GM12801 (cell line): ENCODE measurements around the gene MTX1.

Experiments used
- CTCF ChIP-seq: IDR thresholded peaks from one replicate; pipeline ENCODE4 v1.5.1; 2011; ENCODE audit warnings: control low read depth; ENCODE audit not compliant: insufficient read length; ENCODE audit errors: extremely low read depth

The MTX1 gene

GRCh38 chr1:155198547-155198906, 10.0 kb upstream of the MTX1 start:
- no peak for TF ChIP-seq CTCF

- TF ChIP-seq CTCF = no peak
Observed at GRCh38 chr1:155199792-155200191, 8.7 kb upstream of the MTX1 start.

- TF ChIP-seq CTCF = no peak
Observed at GRCh38 chr1:155200920-155201319, 7.6 kb upstream of the MTX1 start.

GRCh38 chr1:155202198-155202597, 6.3 kb upstream of the MTX1 start:
- no peak for TF ChIP-seq CTCF

GRCh38 chr1:155202731-155203515, 5.6 kb upstream of the MTX1 start:
- no peak for TF ChIP-seq CTCF

- no peak for TF ChIP-seq CTCF
Observed at GRCh38 chr1:155205035-155205434, 3.5 kb upstream of the MTX1 start.

GRCh38 chr1:155205969-155206593, 2.4 kb upstream of the MTX1 start:
- TF ChIP-seq CTCF = no peak
